ENCODE results near the gene STX3.

The STX3 gene

DNA sequence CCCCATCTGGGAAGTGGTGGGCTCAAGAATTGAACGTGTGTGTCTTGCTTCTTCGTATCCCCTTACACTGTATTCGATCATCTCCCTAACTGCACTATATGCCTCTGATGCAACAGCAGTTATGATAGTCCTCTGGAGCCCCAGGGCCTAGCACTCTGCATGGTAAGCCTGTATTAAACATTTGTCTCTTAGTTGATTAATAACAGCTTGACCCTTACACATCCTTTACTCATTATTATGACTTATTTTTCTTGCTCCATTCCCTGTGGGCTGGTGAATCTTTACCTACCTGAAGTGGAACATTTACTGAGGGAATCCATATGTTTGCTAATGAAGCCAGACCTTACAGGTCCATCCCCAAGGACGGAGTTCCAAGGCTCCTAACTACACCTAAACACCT is 5.6 kb downstream of the STX3 start:
- no peaks in the 10 kb centered on the region for H3K36me3 ChIP-seq (ENCODE audit: control insufficient read depth, insufficient read depth, low read length)
- H3K4me1 ChIP-seq (ENCODE audit: control insufficient read depth, insufficient read depth, low read length) = peaks cover 11% of the 10 kb centered on the region
- H3K9me3 ChIP-seq (ENCODE audit: control insufficient read depth, insufficient read depth, low read length) = no peaks in the 10 kb centered on the region
- H3K27me3 ChIP-seq (ENCODE audit: control insufficient read depth, insufficient read depth, low read length) = no peaks in the 10 kb centered on the region
- no peak overlapping the region for H3K9ac ChIP-seq (ENCODE audit: low read depth, low read length)
- no peak overlapping the region for H3K4me3 ChIP-seq (ENCODE audit: low read depth, low read length)

GRCh38 chr11:59761993-59762392 is 6.8 kb downstream of the STX3 start:
- H3K36me3 ChIP-seq (ENCODE audit: control insufficient read depth, insufficient read depth, low read length) = no peaks in the 10 kb centered on the region
- H3K9me3 ChIP-seq (ENCODE audit: control insufficient read depth, insufficient read depth, low read length) = no peaks in the 10 kb centered on the region
- H3K4me3 ChIP-seq (ENCODE audit: low read depth, low read length) = no peak overlapping the region
- peaks cover 3% of the 10 kb centered on the region for H3K4me1 ChIP-seq (ENCODE audit: control insufficient read depth, insufficient read depth, low read length)
- H3K9ac ChIP-seq (ENCODE audit: low read depth, low read length) = no peak overlapping the region
- H3K27me3 ChIP-seq (ENCODE audit: control insufficient read depth, insufficient read depth, low read length) = no peaks in the 10 kb centered on the region

DNA sequence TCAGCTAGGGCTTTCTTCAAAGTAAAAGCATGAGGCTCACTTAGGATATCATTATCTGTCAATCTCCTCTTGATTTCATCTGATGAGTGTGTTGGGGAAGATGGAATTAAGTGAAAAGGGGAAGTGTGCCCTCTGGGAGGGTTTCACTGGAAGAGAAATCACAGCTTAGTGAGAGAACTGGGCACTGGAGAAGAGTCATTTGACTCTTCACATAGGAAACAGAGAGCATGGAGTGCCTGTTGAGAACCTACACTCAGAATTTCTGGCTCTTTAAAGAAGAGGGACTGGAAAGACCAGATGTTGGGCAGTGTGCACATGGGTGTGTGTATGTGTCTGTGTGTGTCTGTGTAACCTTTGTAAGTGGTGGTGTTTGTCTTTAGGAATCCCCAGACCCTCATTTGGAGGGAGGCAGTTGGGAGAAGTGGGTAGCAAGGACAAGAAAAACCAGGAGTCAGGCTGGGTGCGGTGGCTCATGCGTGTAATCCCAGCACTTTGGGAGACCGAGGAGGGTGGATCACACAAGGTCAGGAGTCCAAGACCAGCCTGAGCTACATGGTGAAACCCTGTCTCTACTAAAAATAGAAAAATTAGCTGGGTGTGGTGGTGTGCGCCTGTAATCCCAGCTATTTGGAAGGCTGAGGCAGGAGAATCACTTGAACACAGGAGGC is 10.0 kb downstream of the STX3 start:
- Histone ChIP-seq H3K27me3 (ENCODE audit: control insufficient read depth, insufficient read depth, low read length) (no peaks in the 10 kb centered on the region), H3K4me3 (ENCODE audit: low read depth, low read length) (no peak overlapping the region), H3K9ac (ENCODE audit: low read depth, low read length) (no peak overlapping the region), H3K9me3 (ENCODE audit: control insufficient read depth, insufficient read depth, low read length) (no peaks in the 10 kb centered on the region), H3K36me3 (ENCODE audit: control insufficient read depth, insufficient read depth, low read length) (no peaks in the 10 kb centered on the region), H3K4me1 (ENCODE audit: control insufficient read depth, insufficient read depth, low read length) (no peaks in the 10 kb centered on the region)

DNA sequence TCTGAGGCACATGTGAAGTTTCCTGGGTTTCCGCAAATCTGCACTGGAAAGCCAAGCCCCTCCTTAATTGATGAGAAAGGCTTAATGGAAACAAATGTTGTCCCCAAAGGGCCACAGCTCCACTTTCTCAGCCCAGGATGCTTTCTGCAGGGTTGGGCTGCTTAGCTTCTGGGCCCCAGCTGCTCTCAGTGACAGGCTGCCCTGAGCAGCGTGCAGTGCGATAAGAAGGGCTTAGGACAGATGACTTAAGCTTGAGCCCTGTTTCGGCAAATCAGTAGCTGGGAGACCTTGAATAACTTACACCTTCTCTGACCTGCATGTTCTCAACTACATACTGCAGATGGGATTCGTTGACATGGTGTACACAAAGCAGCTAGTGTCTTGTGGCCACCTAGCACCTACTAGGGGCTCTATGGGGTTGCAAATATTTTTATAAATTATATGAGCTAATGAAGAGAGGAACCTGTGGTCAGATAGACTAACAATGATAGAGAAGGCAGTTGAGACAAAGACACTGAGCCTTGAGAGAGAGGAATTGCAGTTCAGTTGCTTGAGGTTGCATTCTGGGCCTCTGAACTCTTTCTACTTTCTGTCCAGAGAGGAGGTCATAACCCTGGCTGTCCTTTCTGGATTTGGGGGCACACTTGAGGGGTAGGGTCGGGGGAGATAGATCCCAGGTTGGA is 11.5 kb downstream of the STX3 start:
- H3K9ac ChIP-seq (ENCODE audit: low read depth, low read length) = no peak overlapping the region
- H3K36me3 ChIP-seq (ENCODE audit: control insufficient read depth, insufficient read depth, low read length) = no peaks in the 10 kb centered on the region
- no peaks in the 10 kb centered on the region for H3K4me1 ChIP-seq (ENCODE audit: control insufficient read depth, insufficient read depth, low read length)
- H3K9me3 ChIP-seq (ENCODE audit: control insufficient read depth, insufficient read depth, low read length) = no peaks in the 10 kb centered on the region
- no peaks in the 10 kb centered on the region for H3K27me3 ChIP-seq (ENCODE audit: control insufficient read depth, insufficient read depth, low read length)
- no peak overlapping the region for H3K4me3 ChIP-seq (ENCODE audit: low read depth, low read length)

GRCh38 chr11:59767225-59767611 is 12.0 kb downstream of the STX3 start:
- Histone ChIP-seq H3K4me1 (ENCODE audit: control insufficient read depth, insufficient read depth, low read length) (no peaks in the 10 kb centered on the region), H3K4me3 (ENCODE audit: low read depth, low read length) (no peak overlapping the region), H3K9ac (ENCODE audit: low read depth, low read length) (no peak overlapping the region), H3K9me3 (ENCODE audit: control insufficient read depth, insufficient read depth, low read length) (no peaks in the 10 kb centered on the region), H3K36me3 (ENCODE audit: control insufficient read depth, insufficient read depth, low read length) (no peaks in the 10 kb centered on the region), H3K27me3 (ENCODE audit: control insufficient read depth, insufficient read depth, low read length) (no peaks in the 10 kb centered on the region)

DNA sequence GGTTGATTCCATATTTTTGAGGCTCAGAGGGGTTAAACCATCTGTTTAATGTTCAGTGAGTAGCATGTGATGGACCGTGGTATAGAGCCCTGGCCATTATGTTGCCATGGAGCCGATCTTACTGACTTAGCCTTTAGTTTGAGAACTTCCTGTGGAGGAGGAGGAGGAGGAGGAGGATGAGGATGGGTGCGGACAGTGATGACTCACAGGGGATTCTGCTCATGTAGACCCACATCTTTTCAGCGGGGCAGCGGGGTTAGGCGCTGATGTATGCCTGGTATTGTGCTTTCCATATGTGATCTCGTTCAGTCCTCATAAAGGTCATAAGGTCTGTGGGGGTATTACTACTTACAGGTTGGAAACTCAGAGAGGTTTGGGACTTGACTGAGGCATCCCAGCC is 13.9 kb downstream of the STX3 start:
- Histone ChIP-seq H3K9ac (ENCODE audit: low read depth, low read length) (no peak overlapping the region), H3K9me3 (ENCODE audit: control insufficient read depth, insufficient read depth, low read length) (no peaks in the 10 kb centered on the region), H3K4me3 (ENCODE audit: low read depth, low read length) (no peak overlapping the region), H3K4me1 (ENCODE audit: control insufficient read depth, insufficient read depth, low read length) (no peaks in the 10 kb centered on the region), H3K27me3 (ENCODE audit: control insufficient read depth, insufficient read depth, low read length) (no peaks in the 10 kb centered on the region), H3K36me3 (ENCODE audit: control insufficient read depth, insufficient read depth, low read length) (no peaks in the 10 kb centered on the region)

- Histone ChIP-seq H3K4me3 (ENCODE audit: low read depth, low read length) (no peak overlapping the region), H3K4me1 (ENCODE audit: control insufficient read depth, insufficient read depth, low read length) (no peaks in the 10 kb centered on the region), H3K27me3 (ENCODE audit: control insufficient read depth, insufficient read depth, low read length) (no peaks in the 10 kb centered on the region), H3K9me3 (ENCODE audit: control insufficient read depth, insufficient read depth, low read length) (no peaks in the 10 kb centered on the region), H3K36me3 (ENCODE audit: control insufficient read depth, insufficient read depth, low read length) (no peaks in the 10 kb centered on the region), H3K9ac (ENCODE audit: low read depth, low read length) (no peak overlapping the region)
These were observed 14.7 kb downstream of the STX3 start for GRCh38 chr11:59769828-59770227.

- Histone ChIP-seq H3K36me3 (ENCODE audit: control insufficient read depth, insufficient read depth, low read length) (peaks cover 5% of the 10 kb centered on the region), H3K9ac (ENCODE audit: low read depth, low read length) (no peak overlapping the region), H3K4me1 (ENCODE audit: control insufficient read depth, insufficient read depth, low read length) (no peaks in the 10 kb centered on the region), H3K4me3 (ENCODE audit: low read depth, low read length) (no peak overlapping the region), H3K27me3 (ENCODE audit: control insufficient read depth, insufficient read depth, low read length) (no peaks in the 10 kb centered on the region), H3K9me3 (ENCODE audit: control insufficient read depth, insufficient read depth, low read length) (no peaks in the 10 kb centered on the region)
These were observed 15.1 kb downstream of the STX3 start for GRCh38 chr11:59770319-59770718.

- Histone ChIP-seq H3K9ac (ENCODE audit: low read depth, low read length) (no peak overlapping the region), H3K36me3 (ENCODE audit: control insufficient read depth, insufficient read depth, low read length) (peaks cover 6% of the 10 kb centered on the region), H3K4me1 (ENCODE audit: control insufficient read depth, insufficient read depth, low read length) (no peaks in the 10 kb centered on the region), H3K9me3 (ENCODE audit: control insufficient read depth, insufficient read depth, low read length) (no peaks in the 10 kb centered on the region), H3K27me3 (ENCODE audit: control insufficient read depth, insufficient read depth, low read length) (no peaks in the 10 kb centered on the region), H3K4me3 (ENCODE audit: low read depth, low read length) (no peak overlapping the region)
These were observed 15.7 kb downstream of the STX3 start for GRCh38 chr11:59770869-59771268.

GRCh38 chr11:59771605-59772004 is 16.4 kb downstream of the STX3 start:
- Histone ChIP-seq H3K4me1 (ENCODE audit: control insufficient read depth, insufficient read depth, low read length) (no peaks in the 10 kb centered on the region), H3K9me3 (ENCODE audit: control insufficient read depth, insufficient read depth, low read length) (no peaks in the 10 kb centered on the region), H3K36me3 (ENCODE audit: control insufficient read depth, insufficient read depth, low read length) (peaks cover 6% of the 10 kb centered on the region), H3K27me3 (ENCODE audit: control insufficient read depth, insufficient read depth, low read length) (no peaks in the 10 kb centered on the region), H3K9ac (ENCODE audit: low read depth, low read length) (no peak overlapping the region), H3K4me3 (ENCODE audit: low read depth, low read length) (no peak overlapping the region)

DNA sequence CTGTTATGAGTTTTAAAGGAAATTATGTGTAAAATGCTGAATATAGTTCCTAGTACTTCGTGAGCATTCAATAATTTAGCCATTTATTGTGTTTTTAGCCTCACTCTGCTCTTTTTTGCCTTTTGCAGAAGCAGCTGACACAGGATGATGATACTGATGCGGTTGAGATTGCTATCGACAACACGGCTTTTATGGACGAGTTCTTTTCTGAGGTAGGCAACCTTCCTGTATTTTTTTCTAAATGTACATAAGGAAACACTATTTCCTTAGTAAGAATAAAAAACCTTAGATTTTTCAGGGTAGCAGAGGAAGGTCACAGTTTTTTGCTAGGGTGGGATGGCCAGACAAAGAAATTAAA is 17.9 kb downstream of the STX3 start:
- Histone ChIP-seq H3K4me3 (ENCODE audit: low read depth, low read length) (no peak overlapping the region), H3K27me3 (ENCODE audit: control insufficient read depth, insufficient read depth, low read length) (no peaks in the 10 kb centered on the region), H3K36me3 (ENCODE audit: control insufficient read depth, insufficient read depth, low read length) (peaks cover 6% of the 10 kb centered on the region), H3K9me3 (ENCODE audit: control insufficient read depth, insufficient read depth, low read length) (no peaks in the 10 kb centered on the region), H3K9ac (ENCODE audit: low read depth, low read length) (no peak overlapping the region), H3K4me1 (ENCODE audit: control insufficient read depth, insufficient read depth, low read length) (no peaks in the 10 kb centered on the region)

DNA sequence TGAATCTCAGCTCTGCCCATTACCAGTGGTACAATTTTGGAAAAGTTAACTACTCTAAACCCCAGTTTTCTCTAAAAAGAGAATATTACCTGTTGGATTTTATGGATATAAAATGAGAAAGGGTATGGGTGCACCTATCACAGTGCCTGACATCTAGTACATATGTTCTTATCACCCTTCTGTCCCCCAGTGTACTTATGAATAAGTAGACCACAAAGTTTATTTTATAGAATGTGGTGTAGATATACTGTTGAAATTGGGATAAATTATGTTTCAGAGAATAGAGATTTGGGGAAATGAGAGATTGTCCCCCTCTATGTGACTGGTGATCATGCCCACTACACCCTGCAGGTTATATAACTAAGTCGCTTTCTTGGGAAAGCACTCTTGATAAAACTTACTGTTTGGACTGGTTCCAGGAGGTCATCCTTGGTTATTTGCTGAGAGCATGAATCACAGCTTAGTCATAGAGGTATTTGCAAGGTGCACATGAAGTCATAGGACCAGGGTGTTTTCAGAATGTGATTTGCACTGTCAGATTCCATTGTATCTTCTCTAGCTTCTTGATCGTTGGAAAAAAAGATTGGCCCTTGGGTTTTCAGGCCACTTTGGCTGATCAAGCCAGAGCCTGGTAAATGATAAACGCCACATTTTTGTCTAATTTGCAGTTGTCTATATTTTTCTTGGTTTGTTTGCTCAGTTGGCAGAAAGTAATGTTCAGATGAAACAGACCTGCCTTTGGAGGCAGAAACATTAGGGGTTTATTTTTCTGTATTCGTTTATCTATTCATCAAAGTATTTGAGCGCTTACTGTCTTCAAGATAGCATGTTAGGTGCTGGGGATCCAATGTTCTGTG is 21.3 kb downstream of the STX3 start:
- H3K4me3 ChIP-seq (ENCODE audit: low read depth, low read length) = no peak overlapping the region
- peaks cover 6% of the 10 kb centered on the region for H3K36me3 ChIP-seq (ENCODE audit: control insufficient read depth, insufficient read depth, low read length)
- H3K9me3 ChIP-seq (ENCODE audit: control insufficient read depth, insufficient read depth, low read length) = no peaks in the 10 kb centered on the region
- H3K4me1 ChIP-seq (ENCODE audit: control insufficient read depth, insufficient read depth, low read length) = no peaks in the 10 kb centered on the region
- H3K9ac ChIP-seq (ENCODE audit: low read depth, low read length) = no peak overlapping the region
- H3K27me3 ChIP-seq (ENCODE audit: control insufficient read depth, insufficient read depth, low read length) = no peaks in the 10 kb centered on the region

All from iPS-15b (cell line).